D721Med (cell line): ENCODE data around the gene VDAC1.
"Not testable (repeated sequence)": the region's sequence is repeated elsewhere in the genome, so short reads cannot be mapped to it uniquely, and the experiment has no call there.

Source experiments
- DNase-seq: peaks from one replicate; pipeline ENCODE4 v3.0.0; 2011; ENCODE audit warnings: low spot score; ENCODE audit not compliant: insufficient read length
- FAIRE-seq: peaks from 2 replicates; lab custom pipeline; 2011; peaks lifted over from hg19 to GRCh38; lab: Jason Lieb, UNC
- CTCF ChIP-seq: IDR thresholded peaks from 2 replicates; pipeline ENCODE4 v1.5.1; 2012; ENCODE audit warnings: mild to moderate bottlenecking, control low read depth; ENCODE audit not compliant: insufficient read depth; ENCODE audit errors: missing control alignments

The VDAC1 gene

DNA sequence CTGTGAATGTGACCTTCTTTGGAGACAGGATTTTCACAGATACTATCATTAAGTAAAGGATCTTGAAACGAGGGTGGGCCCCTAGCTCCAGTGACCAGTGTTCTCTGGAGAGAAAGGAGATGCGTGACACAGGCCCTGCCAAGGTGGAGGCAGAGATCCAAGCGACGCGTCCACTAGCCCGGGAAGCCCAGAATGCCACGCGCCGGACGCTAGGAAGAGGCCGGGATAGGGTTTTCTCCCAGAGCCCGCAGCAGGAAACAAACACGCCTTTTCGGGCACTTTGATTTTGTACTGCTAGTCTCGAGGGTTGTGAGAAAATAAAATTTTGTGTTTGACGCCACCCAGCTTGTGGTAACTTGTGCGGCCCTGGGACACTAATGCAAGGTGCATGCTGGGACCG is 29.6 kb upstream of the VDAC1 start:
- DNase-seq (no peak), FAIRE-seq (no peak)
- no peak for TF ChIP-seq CTCF

DNA sequence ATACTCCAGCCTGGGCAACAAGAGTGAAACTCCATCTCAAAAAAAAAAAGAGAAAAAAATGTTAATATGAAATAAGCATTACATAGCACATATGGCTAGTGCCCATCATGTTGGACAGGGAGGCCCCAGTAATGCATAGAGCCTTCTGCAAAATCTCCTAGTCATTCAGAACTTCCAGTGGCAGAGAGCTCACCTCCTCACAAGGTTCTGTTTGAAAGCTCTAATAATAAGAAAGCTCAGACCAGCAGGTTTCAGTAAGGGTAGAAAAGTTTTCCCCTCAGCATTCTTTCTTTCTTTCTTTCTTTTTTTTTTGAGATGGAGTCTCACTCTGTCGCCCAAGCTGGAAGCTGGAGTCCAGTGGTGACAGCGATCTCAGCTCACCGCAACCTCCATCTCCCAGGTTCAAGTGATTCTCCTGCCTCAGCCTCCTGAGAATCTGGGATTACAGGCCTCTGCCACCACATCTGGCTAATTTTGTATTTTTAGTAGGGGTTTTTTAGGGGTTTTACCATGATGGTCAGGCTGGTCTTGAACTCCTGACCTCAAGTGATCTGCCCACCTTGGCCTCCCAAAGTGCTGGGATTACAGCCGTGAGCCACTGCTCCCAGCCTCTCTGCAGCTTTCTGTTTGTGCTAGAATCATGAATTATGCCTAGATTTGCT is 25.7 kb upstream of the VDAC1 start:
- not testable (repeated sequence) for DNase-seq, FAIRE-seq

- TF ChIP-seq CTCF: no peak
- FAIRE-seq (no peak), DNase-seq (no peak)
Measured at GRCh38 chr5:134029156-134029555, 24.4 kb upstream of the VDAC1 start.

DNA sequence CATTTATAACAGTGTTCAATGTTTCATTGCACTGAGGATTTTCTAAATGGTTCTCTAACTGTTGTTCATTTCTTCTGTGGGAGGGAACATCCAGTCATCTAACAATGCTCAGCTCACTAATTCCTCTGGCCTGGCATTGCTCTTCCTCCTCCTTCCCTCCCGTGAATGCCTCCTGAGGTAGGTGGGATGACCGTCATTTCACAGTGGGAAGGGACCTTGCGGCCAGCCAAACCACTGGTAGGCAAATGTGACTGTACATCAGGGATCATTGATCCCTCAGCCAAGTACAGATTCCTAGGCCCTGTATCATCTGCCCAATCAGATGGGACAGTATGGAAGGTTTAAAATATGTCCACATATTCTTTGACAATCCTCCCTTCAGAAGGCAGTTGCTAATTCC is 23.7 kb upstream of the VDAC1 start:
- DNase-seq (no peak), FAIRE-seq (no peak)
- TF ChIP-seq CTCF: no peak

DNA sequence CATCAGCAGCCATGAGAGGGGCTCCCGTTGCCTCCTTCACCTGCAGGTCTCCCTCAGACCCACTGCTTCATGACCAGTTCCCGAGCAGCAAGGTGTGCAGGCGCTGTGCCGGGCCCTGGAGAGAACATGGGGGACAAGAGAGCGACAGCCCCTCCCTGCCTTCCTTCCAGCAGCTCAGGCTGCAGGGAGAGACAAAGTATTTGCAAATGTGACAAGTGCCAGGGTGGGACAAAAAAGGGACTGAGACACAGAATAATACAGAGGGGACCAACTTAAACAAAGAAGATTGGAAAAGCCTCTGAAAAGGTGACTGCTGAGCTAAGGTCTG is 22.5 kb upstream of the VDAC1 start:
- DNase-seq (no peak), FAIRE-seq (no peak)
- TF ChIP-seq CTCF: no peak

DNA sequence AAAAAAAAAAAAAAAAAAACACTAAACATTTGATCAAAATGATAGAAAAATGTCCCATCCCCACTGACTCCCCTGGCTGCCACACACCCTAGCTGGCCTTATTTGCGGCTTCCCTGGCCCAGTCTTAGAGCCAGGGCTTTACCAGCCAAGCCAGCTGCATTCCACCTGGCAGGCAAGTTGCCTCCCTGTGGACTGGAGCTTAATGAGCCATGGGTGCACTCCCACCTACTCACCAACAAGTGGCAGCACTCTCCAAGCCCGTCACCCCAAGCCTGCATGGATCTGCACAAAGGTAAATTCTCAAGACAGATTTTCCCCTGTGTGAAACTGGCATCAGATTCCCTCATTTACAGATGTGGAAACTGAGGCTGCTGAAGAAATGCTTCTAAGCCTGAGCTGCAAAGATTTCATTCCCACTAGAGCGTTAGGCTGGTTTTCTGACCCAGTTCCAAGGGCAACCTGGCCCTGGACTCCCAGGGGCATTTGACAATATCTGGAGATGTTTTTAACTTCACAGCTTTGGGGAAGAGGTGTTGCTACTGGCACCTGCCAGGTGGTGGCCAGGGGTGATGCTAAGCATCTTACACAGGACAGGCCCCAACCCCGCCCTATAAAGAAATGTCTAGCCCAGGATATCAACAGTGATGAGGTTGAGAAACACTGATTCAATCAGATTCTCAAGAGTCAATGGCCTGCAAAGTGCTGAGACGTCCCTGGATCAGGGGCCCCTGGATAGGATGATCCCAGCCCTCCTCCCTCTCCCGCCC is 21.9 kb upstream of the VDAC1 start:
- DNase-seq (peak; percentile 76), FAIRE-seq (no peak)
- TF ChIP-seq CTCF: peak; percentile 43

- no peak for TF ChIP-seq CTCF
- no peak for DNase-seq
- FAIRE-seq: no peak
Measured at GRCh38 chr5:134025786-134026185, 21.0 kb upstream of the VDAC1 start.
